Erythroblast (primary cell): ENCODE data around the gene TCERG1L.

Source experiments
- GATA1 ChIP-seq: IDR thresholded peaks from 2 replicates; pipeline ENCODE4 v1.6.1; 2011; ENCODE audit warnings: low read depth, mild to moderate bottlenecking, control low read depth, low read length, moderate library complexity
- POLR2A ChIP-seq: IDR thresholded peaks from 2 replicates; pipeline ENCODE4 v1.6.1; 2011; ENCODE audit warnings: mild to moderate bottlenecking, low read length

DNA sequence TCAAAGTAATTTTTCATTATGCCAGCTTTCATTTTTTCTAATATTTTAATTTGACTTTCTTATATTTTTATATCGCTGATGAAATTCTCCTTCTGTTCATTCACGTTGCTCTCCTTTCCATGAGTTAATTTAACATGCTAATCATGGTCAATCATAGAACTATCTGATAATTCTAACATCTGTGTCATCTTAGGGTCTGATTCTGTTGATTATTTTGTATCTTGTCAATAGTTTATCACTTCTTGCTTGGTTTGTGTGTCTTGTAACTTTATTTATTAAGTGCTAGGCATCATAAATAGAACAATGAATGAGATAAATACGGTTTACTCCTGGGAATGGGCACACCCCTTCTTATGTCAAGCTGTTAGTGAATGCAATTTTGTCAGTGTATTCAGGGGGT is 11.0 kb downstream of the TCERG1L start:
- TF ChIP-seq POLR2A: no peak
- no peak for TF ChIP-seq GATA1
